ENCODE results near the gene FRAS1. TPM values are rescaled to one million over a fixed set of nuclear protein-coding genes. Genes with fewer than 3 reads are reported as not detected.

Gene FRAS1
- total RNA-seq, 4 donors from 2014 or later = 3.2 to 4.1 (median 3.4) TPM

GRCh38 chr4:78414116-78414515 lies 357.0 kb downstream of the FRAS1 start:
- TF ChIP-seq CTCF (IDR thresholded peaks at IDR 0.05) (no peak), POLR2A (IDR thresholded peaks at IDR 0.05) (no peak)

DNA sequence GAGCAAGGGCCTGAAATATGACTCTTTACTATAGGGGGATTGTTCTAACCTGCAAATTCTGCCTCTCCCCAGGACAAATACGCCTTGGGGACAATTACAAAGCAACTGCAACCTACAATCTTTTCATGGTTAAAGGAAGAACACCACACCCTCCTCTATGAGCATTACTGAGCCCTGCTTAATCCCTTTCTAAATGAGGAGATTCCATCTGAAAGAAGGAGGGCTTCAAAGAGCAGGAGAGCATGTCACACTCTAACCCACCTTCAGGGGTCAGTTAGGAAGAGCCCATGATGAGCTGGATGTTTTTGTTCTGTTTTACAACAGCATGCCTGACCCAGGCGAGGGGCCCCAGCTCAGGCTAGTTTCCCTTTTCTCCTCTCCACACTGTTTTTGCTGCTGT lies 360.5 kb downstream of the FRAS1 start:
- H3K4me1 ChIP-seq = no peaks in the 10 kb centered on the region
- H3K4me3 ChIP-seq = no peak overlapping the region
- no peak overlapping the region for H3K27ac ChIP-seq
- no peaks in the 10 kb centered on the region for H3K9me3 ChIP-seq
- H3K27me3 ChIP-seq = no peaks in the 10 kb centered on the region
- no peaks in the 10 kb centered on the region for H3K36me3 ChIP-seq
- TF ChIP-seq CTCF (IDR thresholded peaks at IDR 0.05) (no peak), POLR2A (IDR thresholded peaks at IDR 0.05) (no peak)
- no peak for DNase-seq

More at GRCh38 chr4:78414116-78414515, 357.0 kb downstream of the FRAS1 start:
- no peaks in the 10 kb centered on the region for H3K27me3 ChIP-seq
- DNase-seq = no peak
- no peak overlapping the region for H3K27ac ChIP-seq
- no peak overlapping the region for H3K4me3 ChIP-seq
- H3K9me3 ChIP-seq = no peaks in the 10 kb centered on the region
- no peaks in the 10 kb centered on the region for H3K36me3 ChIP-seq
- no peaks in the 10 kb centered on the region for H3K4me1 ChIP-seq

GRCh38 chr4:78418406-78418805 lies 361.3 kb downstream of the FRAS1 start:
- Histone ChIP-seq H3K4me1 (no peaks in the 10 kb centered on the region), H3K27me3 (no peaks in the 10 kb centered on the region), H3K27ac (no peak overlapping the region), H3K4me3 (no peak overlapping the region), H3K9me3 (no peaks in the 10 kb centered on the region), H3K36me3 (no peaks in the 10 kb centered on the region)
- no peak for TF ChIP-seq POLR2A (IDR thresholded peaks at IDR 0.05)
- TF ChIP-seq CTCF (IDR thresholded peaks at IDR 0.05) = no peak
- DNase-seq = no peak

- DNase-seq = no peak
- TF ChIP-seq POLR2A (IDR thresholded peaks at IDR 0.05) (no peak), CTCF (IDR thresholded peaks at IDR 0.05) (no peak)
- H3K27me3 ChIP-seq = no peaks in the 10 kb centered on the region
- H3K9me3 ChIP-seq = no peaks in the 10 kb centered on the region
- H3K36me3 ChIP-seq = no peaks in the 10 kb centered on the region
- no peak overlapping the region for H3K4me3 ChIP-seq
- H3K4me1 ChIP-seq = no peaks in the 10 kb centered on the region
- H3K27ac ChIP-seq = no peak overlapping the region
Observed at GRCh38 chr4:78423790-78424189, 366.7 kb downstream of the FRAS1 start.

- no peak for TF ChIP-seq CTCF (IDR thresholded peaks at IDR 0.05)
- no peak for TF ChIP-seq POLR2A (IDR thresholded peaks at IDR 0.05)
- no peak for DNase-seq
- Histone ChIP-seq H3K4me1 (no peaks in the 10 kb centered on the region), H3K4me3 (no peak overlapping the region), H3K9me3 (no peaks in the 10 kb centered on the region), H3K27me3 (no peaks in the 10 kb centered on the region), H3K27ac (no peak overlapping the region), H3K36me3 (no peaks in the 10 kb centered on the region)
Observed at GRCh38 chr4:78424461-78424860, 367.3 kb downstream of the FRAS1 start.

GRCh38 chr4:78426972-78427371 lies 369.8 kb downstream of the FRAS1 start:
- Histone ChIP-seq H3K27me3 (no peaks in the 10 kb centered on the region), H3K4me1 (no peaks in the 10 kb centered on the region), H3K9me3 (no peaks in the 10 kb centered on the region), H3K36me3 (no peaks in the 10 kb centered on the region), H3K27ac (no peak overlapping the region), H3K4me3 (no peak overlapping the region)
- no peak for DNase-seq
- TF ChIP-seq CTCF (IDR thresholded peaks at IDR 0.05) (no peak), POLR2A (IDR thresholded peaks at IDR 0.05) (no peak)

All from Peyer's patch (tissue), 4 donors.